ENCODE measurements around the gene ZNF618.
"Not testable (repeated sequence)": the region's sequence is repeated elsewhere in the genome, so short reads cannot be mapped to it uniquely, and the experiment has no call there.

Gene ZNF618

DNA sequence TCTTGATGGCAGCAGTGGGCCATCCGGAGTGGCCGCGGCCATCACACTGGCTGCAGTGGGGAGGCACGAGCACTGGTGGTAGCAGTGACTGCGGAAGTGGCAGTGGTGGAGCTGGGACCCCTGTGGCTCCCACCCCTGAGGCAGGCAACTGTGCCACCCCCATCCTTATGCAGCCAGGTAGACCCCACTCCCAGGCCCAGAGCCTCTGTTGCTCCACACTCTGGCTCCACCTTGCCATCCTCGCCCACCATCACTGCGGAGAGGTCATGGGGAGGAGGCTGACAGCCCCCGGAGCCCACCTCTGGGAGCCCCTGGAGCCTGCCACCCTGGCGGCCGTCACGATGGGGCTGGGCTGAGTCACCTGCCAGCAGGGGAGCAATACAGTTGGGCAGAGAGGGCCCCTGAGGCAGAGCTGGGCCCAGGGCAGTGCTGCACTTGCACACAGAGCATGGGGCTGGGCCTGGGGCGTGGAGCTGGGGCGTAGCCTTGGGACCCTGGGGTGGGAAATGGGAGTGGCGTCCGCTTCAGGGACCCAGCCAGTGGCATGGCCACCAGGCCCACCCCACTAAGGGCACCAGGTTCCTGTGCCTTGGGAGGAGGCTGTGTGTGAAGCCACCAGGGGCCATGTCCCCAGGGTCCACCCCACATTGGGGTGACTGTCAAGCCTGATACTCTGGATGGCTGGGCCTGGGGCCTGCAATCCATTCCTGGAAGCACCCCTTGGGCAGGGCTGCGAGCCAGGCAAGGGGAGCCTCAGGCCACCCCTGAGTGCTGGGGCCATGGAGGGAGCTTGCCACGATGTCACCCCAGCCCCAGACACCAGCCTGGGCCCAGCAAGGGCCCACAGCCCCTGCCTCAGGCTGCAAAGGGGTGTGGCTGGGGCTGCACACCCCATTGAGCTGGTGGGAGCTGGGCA lies 194.3 kb downstream of the ZNF618 start:
- DNase-seq: peak; percentile 16

- DNase-seq: peak; percentile 12
Measured at GRCh38 chr9:114071197-114071795, 195.2 kb downstream of the ZNF618 start.

DNA sequence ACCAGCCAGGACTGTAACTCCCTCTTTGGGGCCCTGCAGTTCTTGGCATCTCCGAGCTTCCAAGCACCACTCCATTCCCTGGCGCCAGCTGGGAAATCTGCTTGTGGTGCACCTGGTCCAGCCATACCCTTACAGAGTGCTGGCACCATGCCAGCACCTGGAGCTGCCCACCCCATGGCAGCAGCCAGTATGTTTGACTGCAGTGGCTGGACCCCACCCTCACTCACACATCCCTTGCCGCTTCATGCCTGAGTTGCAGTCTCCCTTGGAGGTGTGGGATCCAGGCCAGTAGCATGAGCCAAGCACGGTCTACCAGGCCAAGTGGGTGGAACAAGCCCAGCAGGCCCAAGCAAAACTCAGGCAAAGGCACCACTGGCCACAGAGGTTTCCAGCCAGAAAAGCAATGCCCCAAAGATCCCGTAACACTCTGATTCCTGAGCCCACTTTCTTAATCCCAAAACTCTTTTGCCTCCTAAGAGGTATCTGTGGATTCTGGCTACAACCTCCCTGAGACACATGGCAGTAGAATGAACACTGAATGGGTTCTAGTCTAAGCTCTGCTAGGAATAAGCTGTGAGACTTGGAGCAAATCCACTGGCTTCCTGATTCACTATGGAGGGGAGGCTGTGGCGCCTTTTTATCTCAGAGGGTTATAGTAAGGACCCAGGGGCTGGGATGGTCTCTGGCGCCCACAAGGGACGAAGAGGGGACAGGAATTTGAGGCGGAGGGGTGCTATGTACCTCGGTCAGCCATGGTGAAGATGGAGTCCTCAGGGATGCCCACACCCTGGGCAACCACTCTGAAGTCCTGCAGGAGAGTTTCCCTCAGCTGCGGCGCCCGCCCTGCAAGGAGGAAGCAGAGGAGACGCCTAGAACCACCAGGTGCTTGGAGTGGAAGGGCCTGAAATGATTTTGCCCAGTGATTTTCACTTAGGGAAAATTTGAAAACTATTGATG lies 196.4 kb downstream of the ZNF618 start:
- peak; percentile 82 for DNase-seq

- no peak for DNase-seq
Measured at GRCh38 chr9:114075602-114076001, 199.5 kb downstream of the ZNF618 start.

- DNase-seq: no peak
Measured at GRCh38 chr9:114076237-114077161, 200.4 kb downstream of the ZNF618 start.

DNA sequence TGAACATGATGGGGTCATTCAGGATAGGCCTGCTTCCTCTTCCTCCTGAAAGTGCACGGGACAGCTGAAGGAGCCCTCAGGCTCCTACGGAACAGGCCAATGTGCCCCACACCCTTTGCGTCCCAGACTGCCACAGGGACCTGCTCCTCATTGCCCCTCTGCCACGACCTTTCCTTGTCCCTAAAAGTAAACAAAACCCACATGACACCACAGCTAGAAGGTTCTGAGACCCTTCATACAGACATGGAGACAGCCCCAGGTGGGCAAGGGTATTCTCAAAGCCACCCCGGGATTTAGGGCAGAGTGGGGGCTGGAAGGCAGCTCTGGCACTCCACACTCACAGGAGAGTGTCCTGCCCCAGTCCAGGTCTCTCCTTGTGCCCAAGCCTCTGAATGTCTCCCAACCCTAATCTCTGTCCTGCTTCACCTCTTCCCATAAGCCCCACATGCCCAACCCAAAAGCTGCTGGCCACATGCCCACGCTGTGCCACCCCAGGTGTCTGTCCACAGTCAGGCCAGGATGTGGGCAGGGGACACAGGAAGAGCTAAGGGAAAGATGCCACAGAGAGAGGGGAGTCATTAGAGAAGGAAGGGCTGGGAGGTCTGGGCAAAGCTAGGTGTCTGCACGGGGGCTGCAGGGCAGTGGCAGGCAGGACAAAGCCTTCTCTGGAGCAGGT lies 201.2 kb downstream of the ZNF618 start:
- DNase-seq: peak; percentile 12

GRCh38 chr9:114078021-114078780 lies 202.1 kb downstream of the ZNF618 start, which contains the start of gene AMBP:
TSS of gene AMBP (minus strand) at chr9:114078300. CDS start at chr9:114078209, 91 bp downstream.
- DNase-seq: peak; percentile 20

GRCh38 chr9:114078781-114079156 lies 202.7 kb downstream of the ZNF618 start:
- no peak for DNase-seq

- no peak for DNase-seq
Measured at GRCh38 chr9:114080195-114080772, 204.2 kb downstream of the ZNF618 start.

GRCh38 chr9:114080773-114081440 lies 204.8 kb downstream of the ZNF618 start:
- no peak for DNase-seq

DNA sequence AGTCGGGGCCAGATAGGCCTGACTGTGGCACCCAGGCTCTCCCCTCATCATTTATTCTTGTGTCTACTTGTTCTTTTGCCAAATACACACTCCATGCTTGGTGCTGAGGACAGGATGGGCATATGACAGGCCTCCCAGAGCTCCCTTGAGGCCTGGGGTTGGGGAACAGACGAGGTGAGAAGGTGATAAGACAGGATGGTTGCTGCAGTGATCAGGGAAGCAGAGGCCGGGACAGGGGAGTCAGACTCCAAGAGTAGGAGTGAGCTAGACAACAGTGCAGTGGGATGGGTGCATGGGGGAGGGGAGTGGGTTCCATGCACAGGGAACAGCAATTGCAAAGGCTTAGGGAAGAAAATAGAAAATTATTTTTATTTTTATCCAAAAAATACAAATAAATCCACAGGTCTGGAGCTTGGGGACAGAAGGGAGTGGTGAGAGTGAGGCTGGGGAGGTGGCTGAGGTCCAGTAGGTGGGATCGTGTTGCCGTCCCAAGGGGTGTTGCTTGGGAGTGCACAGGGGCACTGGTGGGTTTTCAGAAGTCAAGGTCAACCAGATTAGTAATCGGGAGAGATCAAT lies 205.4 kb downstream of the ZNF618 start:
- DNase-seq: peak; percentile 12

- peak; percentile 93 for DNase-seq
Measured at GRCh38 chr9:114082017-114082762, 206.1 kb downstream of the ZNF618 start.

GRCh38 chr9:114082763-114083412 lies 206.8 kb downstream of the ZNF618 start:
- not testable (repeated sequence) for DNase-seq

GRCh38 chr9:114083666-114084065 lies 207.6 kb downstream of the ZNF618 start:
- DNase-seq: peak; percentile 17

GRCh38 chr9:114084282-114085073 lies 208.4 kb downstream of the ZNF618 start:
- DNase-seq: peak; percentile 28

DNA sequence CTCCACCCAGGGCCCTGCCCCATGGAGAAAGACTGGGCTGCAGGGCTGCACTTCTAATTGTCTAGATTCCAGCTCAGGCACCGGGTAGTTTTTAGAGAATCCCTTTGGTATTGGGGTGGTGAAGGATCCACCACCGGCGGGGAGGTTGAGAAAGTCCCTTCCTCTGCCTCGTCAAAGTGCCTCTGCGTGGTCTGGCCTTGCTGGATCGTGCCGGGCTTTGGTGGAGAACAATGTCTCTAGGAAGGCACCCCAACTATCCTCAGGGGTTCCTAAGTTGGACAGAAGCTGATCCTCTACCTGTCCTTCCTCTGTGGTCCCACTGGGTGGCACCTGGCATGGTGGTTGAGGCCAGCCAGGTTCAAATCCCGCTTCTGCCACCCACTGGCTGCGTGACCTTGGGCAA lies 209.3 kb downstream of the ZNF618 start:
- DNase-seq: peak; percentile 12

DNA sequence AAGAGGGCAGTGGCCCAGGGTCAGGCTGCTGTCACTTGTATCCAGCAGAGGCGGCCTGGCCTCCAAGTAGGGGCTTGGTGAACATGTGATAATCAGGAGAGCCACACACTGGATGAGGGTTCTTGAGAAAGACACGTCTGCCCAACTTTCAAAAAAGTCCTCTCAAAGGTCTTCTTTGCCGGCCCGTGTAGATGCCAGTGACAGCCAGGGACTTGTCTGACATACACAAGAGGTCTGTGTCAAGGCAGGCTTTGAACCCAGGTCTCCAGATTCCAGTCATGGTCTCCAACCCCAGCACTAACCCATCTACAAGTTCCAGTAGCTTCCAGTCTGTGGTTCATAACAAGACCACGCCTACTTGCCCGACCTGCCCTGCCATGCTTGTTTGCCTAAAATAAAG lies 209.9 kb downstream of the ZNF618 start:
- no peak for DNase-seq
